Measurements from ENCODE around the gene TMEM30A.

The TMEM30A gene

GRCh38 chr6:75230484-75231325 lies 53.9 kb downstream of the TMEM30A start:
- no peak overlapping the region for H2BK5ac ChIP-seq (ENCODE audit: low read length)
- H4K5ac ChIP-seq (ENCODE audit: low read length), result no peak overlapping the region
- H4K8ac ChIP-seq (ENCODE audit: low read depth, low read length), result no peak overlapping the region
- H2BK120ac ChIP-seq (ENCODE audit: low read depth, low read length), result no peak overlapping the region
- H3K56ac ChIP-seq (ENCODE audit: low read length), result no peak overlapping the region
- H3K27me3 ChIP-seq (ENCODE audit: insufficient read depth, low read length, poor library complexity), result no peaks in the 10 kb centered on the region
- no peak overlapping the region for H3K4ac ChIP-seq (ENCODE audit: low read depth, low read length)
- no CpG with 5 or more reads among the region's 10 CpGs for WGBS (ENCODE audit: extremely low coverage, insufficient coverage, low lambda C conversion rate)
- no peak overlapping the region for H3K23ac ChIP-seq (ENCODE audit: low read length)
- no peak overlapping the region for H3K4me3 ChIP-seq (ENCODE audit: low read length)
- H3K4me2 ChIP-seq (ENCODE audit: low read length), result no peak overlapping the region
- H3K9ac ChIP-seq (ENCODE audit: low read length), result no peak overlapping the region
- no peaks in the 10 kb centered on the region for H3K79me2 ChIP-seq (ENCODE audit: control insufficient read depth, insufficient read depth, low read length)
- H3K18ac ChIP-seq (ENCODE audit: low read length), result no peak overlapping the region
- no peak overlapping the region for H3K27ac ChIP-seq (ENCODE audit: low read depth, low read length)
- H2BK15ac ChIP-seq (replicated peaks; ENCODE audit: low read depth), result no peak overlapping the region
- DNase-seq, result peak; percentile 68
- no peaks in the 10 kb centered on the region for H3K36me3 ChIP-seq (ENCODE audit: control insufficient read depth, insufficient read depth, low read length)
- H3K4me1 ChIP-seq (ENCODE audit: control insufficient read depth, low read depth, low read length), result no peaks in the 10 kb centered on the region
- H2AK5ac ChIP-seq (ENCODE audit: low read length), result no peak overlapping the region
- H3K79me1 ChIP-seq (ENCODE audit: low read length), result no peaks in the 10 kb centered on the region

GRCh38 chr6:75224303-75224926 lies 60.2 kb downstream of the TMEM30A start:
- H3K18ac ChIP-seq (ENCODE audit: low read length), result no peak overlapping the region
- H3K4me1 ChIP-seq (ENCODE audit: control insufficient read depth, low read depth, low read length), result no peaks in the 10 kb centered on the region
- H3K4me2 ChIP-seq (ENCODE audit: low read length), result no peak overlapping the region
- no peak overlapping the region for H3K4ac ChIP-seq (ENCODE audit: low read depth, low read length)
- no peak overlapping the region for H3K9ac ChIP-seq (ENCODE audit: low read length)
- H2BK5ac ChIP-seq (ENCODE audit: low read length), result no peak overlapping the region
- H3K27me3 ChIP-seq (ENCODE audit: insufficient read depth, low read length, poor library complexity), result no peaks in the 10 kb centered on the region
- no peak overlapping the region for H4K8ac ChIP-seq (ENCODE audit: low read depth, low read length)
- H2AK5ac ChIP-seq (ENCODE audit: low read length), result no peak overlapping the region
- no peaks in the 10 kb centered on the region for H3K79me2 ChIP-seq (ENCODE audit: control insufficient read depth, insufficient read depth, low read length)
- no peak overlapping the region for H3K4me3 ChIP-seq (ENCODE audit: low read length)
- no CpG with 5 or more reads among the region's 6 CpGs for WGBS (ENCODE audit: extremely low coverage, insufficient coverage, low lambda C conversion rate)
- no peak overlapping the region for H3K23ac ChIP-seq (ENCODE audit: low read length)
- H4K5ac ChIP-seq (ENCODE audit: low read length), result no peak overlapping the region
- H2BK15ac ChIP-seq (replicated peaks; ENCODE audit: low read depth), result no peak overlapping the region
- H3K56ac ChIP-seq (ENCODE audit: low read length), result no peak overlapping the region
- H3K27ac ChIP-seq (ENCODE audit: low read depth, low read length), result no peak overlapping the region
- no peak for DNase-seq
- no peaks in the 10 kb centered on the region for H3K79me1 ChIP-seq (ENCODE audit: low read length)
- H2BK120ac ChIP-seq (ENCODE audit: low read depth, low read length), result no peak overlapping the region
- no peaks in the 10 kb centered on the region for H3K36me3 ChIP-seq (ENCODE audit: control insufficient read depth, insufficient read depth, low read length)

GRCh38 chr6:75223428-75223827 lies 61.2 kb downstream of the TMEM30A start:
- Histone ChIP-seq H3K56ac (ENCODE audit: low read length) (no peak overlapping the region), H3K23ac (ENCODE audit: low read length) (no peak overlapping the region), H3K79me1 (ENCODE audit: low read length) (no peaks in the 10 kb centered on the region), H3K4ac (ENCODE audit: low read depth, low read length) (no peak overlapping the region), H3K4me3 (ENCODE audit: low read length) (no peak overlapping the region), H3K18ac (ENCODE audit: low read length) (no peak overlapping the region), H3K4me2 (ENCODE audit: low read length) (no peak overlapping the region), H3K27me3 (ENCODE audit: insufficient read depth, low read length, poor library complexity) (no peaks in the 10 kb centered on the region), H3K27ac (ENCODE audit: low read depth, low read length) (no peak overlapping the region), H2BK15ac (replicated peaks; ENCODE audit: low read depth) (no peak overlapping the region), H2AK5ac (ENCODE audit: low read length) (no peak overlapping the region), H3K4me1 (ENCODE audit: control insufficient read depth, low read depth, low read length) (no peaks in the 10 kb centered on the region), H3K9ac (ENCODE audit: low read length) (no peak overlapping the region), H2BK120ac (ENCODE audit: low read depth, low read length) (no peak overlapping the region), H4K5ac (ENCODE audit: low read length) (no peak overlapping the region), H4K8ac (ENCODE audit: low read depth, low read length) (no peak overlapping the region), H2BK5ac (ENCODE audit: low read length) (no peak overlapping the region), H3K36me3 (ENCODE audit: control insufficient read depth, insufficient read depth, low read length) (no peaks in the 10 kb centered on the region), H3K79me2 (ENCODE audit: control insufficient read depth, insufficient read depth, low read length) (no peaks in the 10 kb centered on the region)
- WGBS (ENCODE audit: extremely low coverage, insufficient coverage, low lambda C conversion rate), result no CpG with 5 or more reads among the region's 2 CpGs
- no peak for DNase-seq

- no peak overlapping the region for H3K27ac ChIP-seq (ENCODE audit: low read depth, low read length)
- H3K4me3 ChIP-seq (ENCODE audit: low read length), result no peak overlapping the region
- no peaks in the 10 kb centered on the region for H3K79me2 ChIP-seq (ENCODE audit: control insufficient read depth, insufficient read depth, low read length)
- no peak overlapping the region for H3K18ac ChIP-seq (ENCODE audit: low read length)
- H2AK5ac ChIP-seq (ENCODE audit: low read length), result no peak overlapping the region
- no peak overlapping the region for H2BK5ac ChIP-seq (ENCODE audit: low read length)
- no peak overlapping the region for H2BK15ac ChIP-seq (replicated peaks; ENCODE audit: low read depth)
- no peak overlapping the region for H2BK120ac ChIP-seq (ENCODE audit: low read depth, low read length)
- no peak for DNase-seq
- H3K56ac ChIP-seq (ENCODE audit: low read length), result no peak overlapping the region
- H3K23ac ChIP-seq (ENCODE audit: low read length), result no peak overlapping the region
- no peaks in the 10 kb centered on the region for H3K4me1 ChIP-seq (ENCODE audit: control insufficient read depth, low read depth, low read length)
- no peak overlapping the region for H4K8ac ChIP-seq (ENCODE audit: low read depth, low read length)
- no peaks in the 10 kb centered on the region for H3K79me1 ChIP-seq (ENCODE audit: low read length)
- H3K4me2 ChIP-seq (ENCODE audit: low read length), result no peak overlapping the region
- H4K5ac ChIP-seq (ENCODE audit: low read length), result no peak overlapping the region
- H3K27me3 ChIP-seq (ENCODE audit: insufficient read depth, low read length, poor library complexity), result no peaks in the 10 kb centered on the region
- no peak overlapping the region for H3K4ac ChIP-seq (ENCODE audit: low read depth, low read length)
- no peak overlapping the region for H3K9ac ChIP-seq (ENCODE audit: low read length)
- H3K36me3 ChIP-seq (ENCODE audit: control insufficient read depth, insufficient read depth, low read length), result no peaks in the 10 kb centered on the region
Measured at GRCh38 chr6:75222261-75222660, 62.3 kb downstream of the TMEM30A start.

- Histone ChIP-seq H3K79me1 (ENCODE audit: low read length) (no peaks in the 10 kb centered on the region), H3K27me3 (ENCODE audit: insufficient read depth, low read length, poor library complexity) (no peaks in the 10 kb centered on the region), H2BK120ac (ENCODE audit: low read depth, low read length) (no peak overlapping the region), H3K18ac (ENCODE audit: low read length) (no peak overlapping the region), H3K4me3 (ENCODE audit: low read length) (no peak overlapping the region), H3K27ac (ENCODE audit: low read depth, low read length) (no peak overlapping the region), H2BK15ac (replicated peaks; ENCODE audit: low read depth) (no peak overlapping the region), H4K5ac (ENCODE audit: low read length) (no peak overlapping the region), H4K8ac (ENCODE audit: low read depth, low read length) (no peak overlapping the region), H3K79me2 (ENCODE audit: control insufficient read depth, insufficient read depth, low read length) (no peaks in the 10 kb centered on the region), H3K23ac (ENCODE audit: low read length) (no peak overlapping the region), H3K56ac (ENCODE audit: low read length) (no peak overlapping the region), H3K9ac (ENCODE audit: low read length) (no peak overlapping the region), H3K4me1 (ENCODE audit: control insufficient read depth, low read depth, low read length) (no peaks in the 10 kb centered on the region), H3K4me2 (ENCODE audit: low read length) (no peak overlapping the region), H2AK5ac (ENCODE audit: low read length) (no peak overlapping the region), H2BK5ac (ENCODE audit: low read length) (no peak overlapping the region), H3K4ac (ENCODE audit: low read depth, low read length) (no peak overlapping the region), H3K36me3 (ENCODE audit: control insufficient read depth, insufficient read depth, low read length) (no peaks in the 10 kb centered on the region)
- DNase-seq, result no peak
- no CpG with 5 or more reads among the region's 4 CpGs for WGBS (ENCODE audit: extremely low coverage, insufficient coverage, low lambda C conversion rate)
Measured at GRCh38 chr6:75221116-75221515, 63.5 kb downstream of the TMEM30A start.
